Hypothalamus (tissue), 51 donors: ENCODE data around the gene PYDC1.
"Not testable (repeated sequence)": the region's sequence is repeated elsewhere in the genome, so short reads cannot be mapped to it uniquely, and the experiment has no call there.

Source experiments
- DNase-seq, 51 donors: peaks; one replicate each; lab custom pipeline; 2025; lab: John Stamatoyannopoulos, UW

The PYDC1 gene

DNA sequence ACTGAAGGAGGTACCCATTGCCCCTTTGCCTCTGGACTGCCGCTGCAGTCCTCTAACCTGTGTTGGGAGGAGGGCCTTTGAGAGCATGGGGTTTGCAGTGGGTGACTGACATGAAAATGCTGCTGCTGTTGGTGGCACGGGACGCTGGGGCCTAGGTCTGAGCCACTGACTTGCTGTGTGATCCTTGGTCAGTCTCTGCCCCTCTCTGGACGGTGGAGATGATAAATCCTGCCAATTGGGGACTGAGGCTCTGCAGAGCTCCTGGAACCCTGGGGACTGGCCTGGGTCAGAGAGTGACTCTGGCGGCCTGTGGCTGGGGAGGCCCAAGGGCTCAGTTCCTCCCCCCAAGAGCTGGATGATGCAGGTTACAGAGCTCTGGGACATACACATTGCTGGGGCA, 6.1 kb upstream of the PYDC1 start:
- DNase-seq, result no peak

DNA sequence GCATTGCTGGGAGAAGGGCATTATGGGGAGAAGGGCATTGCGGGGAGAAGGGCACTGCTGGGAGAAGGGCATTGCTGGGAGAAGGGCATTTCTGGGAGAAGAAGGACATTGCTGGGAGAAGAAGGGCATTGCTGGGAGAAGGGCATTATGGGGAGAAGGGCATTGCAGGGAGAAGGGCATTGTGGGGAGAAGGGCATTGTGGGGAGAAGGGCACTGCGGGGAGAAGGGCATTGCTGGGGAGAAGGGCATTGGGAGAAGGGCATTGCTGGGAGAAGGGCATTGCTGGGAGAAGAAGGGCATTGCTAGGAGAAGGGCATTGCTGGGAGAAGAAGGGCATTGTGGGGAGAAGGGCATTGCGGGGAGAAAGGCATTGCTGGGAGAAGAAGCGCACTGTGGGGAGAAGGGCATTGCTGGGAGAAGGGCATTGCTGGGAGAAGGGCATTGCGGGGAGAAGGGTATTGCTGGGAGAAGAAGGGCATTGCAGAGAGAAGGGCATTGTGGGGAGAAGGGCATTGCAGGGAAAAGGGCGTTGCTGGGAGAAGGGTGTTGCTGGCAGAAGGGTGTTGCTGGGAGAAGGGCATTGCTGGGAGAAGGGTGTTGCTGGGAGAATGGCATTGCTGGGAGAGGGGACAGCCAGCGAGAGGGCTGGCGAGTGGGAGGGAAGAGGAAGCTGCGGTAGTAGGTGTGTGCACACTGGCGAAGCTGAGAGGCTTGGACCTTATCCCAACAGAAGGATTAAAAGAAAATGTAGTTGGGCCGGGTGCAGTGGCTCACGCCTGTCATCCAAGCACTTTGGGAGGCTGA, 4.6 kb upstream of the PYDC1 start:
- no peak for DNase-seq

DNA sequence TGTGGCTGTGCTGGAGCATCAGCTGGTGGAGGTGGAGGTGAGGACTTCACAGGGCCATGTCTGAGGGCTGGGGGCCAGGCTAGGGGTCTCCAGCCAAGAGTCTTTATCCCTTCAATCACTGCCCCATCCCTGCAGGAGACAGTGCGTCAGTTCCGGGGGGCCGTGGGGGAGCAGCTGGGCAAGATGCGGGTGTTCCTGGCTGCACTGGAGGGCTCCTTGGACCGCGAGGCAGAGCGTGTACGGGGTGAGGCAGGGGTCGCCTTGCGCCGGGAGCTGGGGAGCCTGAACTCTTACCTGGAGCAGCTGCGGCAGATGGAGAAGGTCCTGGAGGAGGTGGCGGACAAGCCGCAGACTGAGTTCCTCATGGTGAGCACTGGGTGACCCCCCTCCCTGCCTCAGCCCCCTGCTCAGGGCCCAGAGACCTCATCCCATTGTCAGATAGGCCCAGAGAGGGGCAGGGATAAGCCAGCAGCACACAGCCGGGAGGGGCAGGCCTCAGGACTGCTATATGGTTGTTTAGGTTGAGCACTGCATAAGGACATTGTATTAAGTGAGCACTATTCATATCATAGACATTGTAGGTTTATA, 2.3 kb upstream of the PYDC1 start:
- no peak for DNase-seq

DNA sequence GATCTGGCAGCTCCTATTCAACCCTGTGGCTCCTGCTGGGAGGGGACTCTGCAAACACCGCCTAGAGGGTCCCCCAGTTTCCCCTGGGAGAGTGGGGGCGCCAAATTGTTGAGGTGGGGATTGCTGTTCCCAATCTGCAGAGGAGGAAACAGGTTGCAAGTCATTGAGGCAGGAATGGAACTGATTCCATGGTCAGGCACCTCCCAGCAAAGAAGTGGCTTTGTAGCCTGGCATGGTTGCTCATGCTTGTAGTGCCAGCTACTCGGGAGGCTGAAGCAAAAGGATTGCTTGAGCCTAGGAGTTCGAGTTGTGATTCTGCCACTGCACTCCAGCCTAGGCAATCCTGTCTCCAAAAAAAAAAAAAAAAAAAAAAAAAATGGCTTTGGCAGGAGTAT, 198 bp upstream of the PYDC1 start:
- no peak for DNase-seq

DNA sequence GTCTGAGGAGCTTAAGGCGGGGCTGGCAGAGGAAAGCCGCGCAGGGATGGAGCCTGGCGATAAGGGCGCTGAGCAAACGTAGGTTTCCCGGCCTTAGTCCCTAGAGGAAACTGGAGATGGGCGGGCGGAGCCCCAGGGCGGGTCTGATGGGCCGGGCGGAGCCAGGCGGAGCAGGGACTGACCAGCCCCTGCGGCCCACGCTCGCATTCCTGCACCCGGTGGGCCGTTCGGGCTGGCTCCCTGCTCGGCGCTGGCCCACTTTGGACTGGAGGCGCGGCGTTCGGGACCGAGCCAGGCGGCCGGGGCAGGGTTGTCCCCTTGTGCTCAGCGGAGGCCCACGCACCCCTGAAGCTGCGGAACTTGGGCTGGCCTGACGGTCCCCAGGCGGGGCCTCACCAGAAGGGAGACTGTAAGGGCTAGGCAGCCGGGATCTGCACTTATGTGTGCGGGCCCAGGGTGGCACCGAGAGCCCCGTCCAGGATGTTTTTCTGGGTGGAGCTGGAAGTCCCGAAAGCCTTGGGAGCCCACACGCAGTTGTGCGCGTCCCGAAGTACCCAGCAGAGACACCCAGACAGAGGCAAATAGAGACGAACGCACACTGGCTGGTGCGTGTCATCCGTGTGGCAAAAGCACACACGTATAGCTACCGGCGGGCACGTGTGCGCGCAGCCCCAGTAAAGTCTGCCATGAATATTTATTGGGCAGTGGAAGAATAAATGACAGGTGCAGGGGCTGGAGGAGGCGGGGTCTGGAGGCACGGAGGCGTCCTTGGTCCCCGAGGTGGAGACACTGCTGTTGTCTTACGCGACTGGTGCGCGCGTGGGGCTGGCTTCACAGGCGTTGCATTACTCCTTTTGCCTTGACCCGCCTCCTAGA, 1.4 kb downstream of the PYDC1 start:
- peak in 2 of 51 donors; percentile 7 to 17 for DNase-seq

DNA sequence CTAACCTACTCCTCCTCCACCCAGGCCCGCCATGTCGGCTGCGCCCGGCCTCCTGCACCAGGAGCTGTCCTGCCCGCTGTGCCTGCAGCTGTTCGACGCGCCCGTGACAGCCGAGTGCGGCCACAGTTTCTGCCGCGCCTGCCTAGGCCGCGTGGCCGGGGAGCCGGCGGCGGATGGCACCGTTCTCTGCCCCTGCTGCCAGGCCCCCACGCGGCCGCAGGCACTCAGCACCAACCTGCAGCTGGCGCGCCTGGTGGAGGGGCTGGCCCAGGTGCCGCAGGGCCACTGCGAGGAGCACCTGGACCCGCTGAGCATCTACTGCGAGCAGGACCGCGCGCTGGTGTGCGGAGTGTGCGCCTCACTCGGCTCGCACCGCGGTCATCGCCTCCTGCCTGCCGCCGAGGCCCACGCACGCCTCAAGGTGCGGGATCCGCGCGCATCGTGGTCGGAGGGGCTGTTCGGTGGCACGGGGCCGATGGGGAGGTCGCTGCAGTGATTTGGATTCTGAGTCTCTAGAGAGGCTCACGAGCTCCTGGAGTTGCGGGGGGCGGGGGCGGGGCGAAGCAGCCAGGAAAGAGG, 2.1 kb downstream of the PYDC1 start:
- DNase-seq, result no peak

DNA sequence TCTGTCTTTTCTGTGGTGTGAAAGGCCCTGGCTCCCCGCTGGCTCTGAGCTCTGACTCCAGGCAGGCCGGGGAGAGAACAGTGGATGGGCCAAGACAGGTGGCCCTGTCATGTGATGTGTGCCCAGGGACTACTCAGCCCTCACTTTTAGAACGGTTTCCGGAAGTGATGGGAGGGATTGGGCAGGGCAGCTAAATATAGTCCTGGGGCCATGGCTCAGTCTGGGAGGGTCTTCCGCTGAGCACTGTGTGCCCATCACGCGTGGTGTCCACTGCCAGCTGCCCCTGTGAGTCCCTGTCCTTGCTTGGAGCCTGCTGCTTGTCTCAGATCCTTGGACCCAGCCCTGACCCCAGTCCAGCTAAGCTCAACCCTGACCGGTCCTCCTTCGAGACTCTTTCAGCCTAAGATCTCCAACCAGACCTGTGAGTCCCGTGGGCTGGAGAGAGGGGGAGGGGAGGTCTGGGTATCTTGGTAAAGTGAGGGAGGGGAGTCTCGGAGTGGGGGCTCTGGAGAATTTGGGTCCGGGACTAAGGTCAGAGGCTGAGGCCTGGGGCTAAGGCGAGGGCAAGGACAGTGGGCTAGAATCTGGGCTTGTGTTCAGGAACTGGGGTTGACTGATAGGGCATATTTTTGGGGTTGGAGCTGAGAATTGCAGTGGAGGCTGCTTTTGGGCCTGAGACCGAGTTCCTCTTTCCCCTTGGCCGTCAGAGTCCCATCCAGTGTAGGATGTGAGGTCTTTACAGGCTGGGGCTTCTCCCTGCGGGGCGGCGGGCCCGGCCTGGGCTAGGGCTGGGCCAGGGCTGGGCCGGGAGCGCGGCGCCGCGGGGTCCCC, 2.8 kb downstream of the PYDC1 start, which contains the start of gene TRIM72:
TSS of gene TRIM72 (plus strand) at position 243 of the 831 bp plus-strand sequence. CDS start 620 bp downstream, outside the sequence.
- DNase-seq, result no peak

DNA sequence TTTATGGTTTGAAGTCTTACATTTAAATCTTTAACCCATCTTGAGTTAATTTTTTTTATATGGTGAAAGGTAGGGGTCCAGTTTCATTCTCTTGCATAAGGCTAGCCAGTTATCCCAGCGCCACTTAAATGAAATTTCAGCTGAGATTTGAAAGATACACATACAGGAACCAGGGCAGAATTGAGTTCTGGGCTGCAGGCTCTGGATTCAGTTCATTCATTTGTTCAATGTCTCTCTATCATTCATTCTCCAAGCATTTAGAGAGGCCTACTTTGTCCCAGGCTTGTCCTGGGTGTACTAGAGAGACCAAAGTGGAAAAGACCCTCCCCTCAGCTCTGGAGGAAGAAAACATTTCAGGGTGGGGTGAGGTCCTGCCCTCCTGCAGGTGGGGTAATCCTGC, 3.6 kb downstream of the PYDC1 start:
- no peak for DNase-seq

DNA sequence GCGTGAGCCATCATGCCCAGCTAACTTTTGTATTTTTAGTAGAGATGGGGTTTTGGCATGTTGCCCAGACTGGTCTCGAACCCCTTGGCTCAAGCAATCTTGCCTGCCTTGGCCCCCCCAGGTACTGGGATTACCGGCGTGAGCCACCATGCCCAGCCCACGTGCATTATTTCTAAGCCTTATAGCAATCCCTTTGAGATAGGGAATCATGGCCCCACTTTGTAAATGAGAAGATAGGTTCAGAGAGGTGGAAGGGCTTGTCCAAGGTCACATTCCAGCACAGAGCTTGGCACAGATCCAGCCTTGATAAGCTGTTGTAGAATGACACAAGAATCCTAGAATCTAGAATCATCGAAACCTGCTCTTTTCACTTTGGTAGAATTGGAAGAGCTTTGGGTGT, 10.2 kb downstream of the PYDC1 start:
- DNase-seq, result no peak

DNA sequence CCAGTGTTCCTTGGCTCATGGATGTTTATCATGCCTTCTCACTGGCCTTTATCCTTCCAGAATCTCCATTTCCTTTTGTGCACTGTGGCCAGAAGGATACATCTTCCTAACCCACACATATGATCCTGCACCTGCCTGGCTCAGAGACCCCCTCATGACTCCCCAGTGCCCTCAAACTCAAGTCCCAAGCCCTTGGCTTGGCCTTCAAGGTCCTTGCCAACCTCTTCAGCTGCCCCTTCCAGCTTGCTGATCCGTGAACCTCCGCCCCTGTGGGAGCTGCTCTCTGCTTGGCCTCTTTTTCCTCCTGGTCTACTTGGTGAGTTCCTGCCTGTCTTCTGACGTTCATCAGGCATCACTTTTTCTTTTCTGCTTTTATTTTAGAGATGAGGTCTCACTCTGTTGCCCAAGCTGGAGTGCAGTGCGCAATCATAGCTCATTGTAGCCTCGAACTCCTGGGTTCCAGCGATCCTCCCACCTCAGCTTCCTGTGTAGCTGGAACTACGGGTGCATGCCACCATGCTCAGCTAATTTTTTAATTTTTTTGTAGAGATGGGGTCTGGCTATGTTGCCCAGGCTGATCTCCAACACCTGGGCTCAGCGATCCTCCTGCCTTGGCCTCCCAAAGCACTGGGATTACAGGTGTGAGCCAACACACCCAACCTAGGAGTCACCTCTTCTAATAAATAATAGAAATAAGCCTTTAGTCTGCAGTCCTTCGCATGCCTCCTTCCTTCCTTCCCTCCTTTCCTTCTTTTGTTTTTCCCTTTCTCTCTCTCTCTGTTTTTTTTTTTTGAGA, 11.9 kb downstream of the PYDC1 start:
- no peak for DNase-seq

DNA sequence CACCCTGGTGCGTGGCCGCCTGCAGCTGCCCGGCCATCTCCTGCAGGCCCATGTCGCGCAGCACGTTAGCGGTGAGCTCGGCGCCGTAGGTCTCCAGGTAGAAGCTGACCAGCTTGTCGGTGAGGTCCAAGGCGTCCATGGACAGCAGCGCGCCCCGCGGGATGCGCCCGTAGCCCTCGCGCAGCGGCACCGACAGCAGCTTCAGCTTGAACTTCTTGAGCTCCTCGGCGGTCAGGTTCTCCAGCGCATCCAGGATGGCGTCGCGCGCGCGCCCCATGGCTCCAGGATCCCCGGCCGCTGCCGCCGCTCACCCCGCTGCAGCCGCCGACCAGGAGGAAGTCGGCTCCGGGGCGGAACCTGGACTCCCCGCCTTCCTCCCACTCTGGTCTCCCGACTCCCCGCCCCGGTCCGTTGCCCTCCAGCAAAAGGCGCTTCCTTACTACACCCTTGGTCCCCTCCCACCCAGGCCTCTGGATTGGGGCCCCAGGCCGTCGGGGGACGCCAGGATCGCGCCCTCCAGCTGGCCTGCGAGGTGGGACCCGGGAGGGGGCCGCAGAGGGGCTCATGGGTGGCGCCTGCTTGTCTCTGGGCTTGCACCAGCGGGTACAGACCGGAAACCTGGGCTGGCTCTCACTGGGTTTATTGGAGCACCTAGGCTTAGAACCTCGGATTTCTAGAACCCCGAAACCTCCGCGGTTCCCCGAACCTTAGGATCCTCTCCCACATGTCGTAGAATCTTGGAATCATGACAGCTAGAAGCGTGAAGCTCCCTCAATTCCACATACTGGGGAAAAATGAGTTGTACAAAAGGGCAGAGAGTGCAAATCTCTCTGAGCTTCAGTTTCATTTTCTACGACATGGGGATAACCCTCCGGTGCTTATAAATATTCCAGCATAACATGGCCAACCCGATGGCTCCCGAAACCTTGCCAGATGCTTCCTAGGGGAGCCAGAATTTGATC, 14.2 kb downstream of the PYDC1 start, which contains the start of gene PYCARD:
TSS of gene PYCARD (minus strand) at position 347 of the 962 bp plus-strand sequence. CDS start at position 277, 70 bp downstream.
- DNase-seq, result peak in 4 of 51 donors; percentile 12 to 35 (median 22)

DNA sequence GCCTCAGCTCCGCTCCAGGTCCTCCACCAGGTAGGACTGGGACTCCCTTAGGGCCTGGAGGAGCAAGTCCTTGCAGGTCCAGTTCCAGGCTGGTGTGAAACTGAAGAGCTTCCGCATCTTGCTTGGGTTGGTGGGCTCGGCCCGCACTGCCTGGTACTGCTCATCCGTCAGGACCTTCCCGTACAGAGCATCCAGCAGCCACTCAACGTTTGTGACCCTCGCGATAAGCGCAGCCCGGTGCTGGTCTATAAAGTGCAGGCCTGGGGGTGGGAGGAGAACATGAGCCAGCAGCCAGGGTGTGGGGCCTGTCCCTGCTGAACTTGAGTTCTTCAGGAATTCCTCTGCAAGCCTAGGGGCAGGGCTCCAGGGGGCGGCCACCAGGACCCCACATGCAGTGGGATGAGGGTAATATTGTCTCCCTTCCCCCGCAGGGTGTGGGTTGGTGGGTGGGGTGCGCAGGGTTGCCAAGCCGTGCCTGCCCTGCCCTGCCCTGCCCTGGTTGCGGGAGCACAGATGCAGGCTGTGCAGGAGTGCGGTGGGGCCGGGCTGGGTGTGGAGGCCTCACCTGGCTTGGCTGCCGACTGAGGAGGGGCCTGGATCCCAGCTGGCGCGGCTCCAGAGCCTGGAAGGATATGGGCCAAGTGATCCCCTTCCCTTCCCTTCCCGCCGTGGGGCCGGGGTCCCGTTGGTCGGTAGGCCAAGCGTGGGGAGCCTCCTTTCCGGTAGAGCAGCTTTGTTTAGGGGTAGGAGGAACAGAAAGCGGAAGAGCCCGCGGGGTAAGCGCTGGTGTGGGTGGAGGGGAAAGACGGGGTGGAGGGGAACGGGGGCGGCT, 15.1 kb downstream of the PYDC1 start:
- DNase-seq, result peak in 6 of 51 donors; percentile 8 to 49 (median 34)

DNA sequence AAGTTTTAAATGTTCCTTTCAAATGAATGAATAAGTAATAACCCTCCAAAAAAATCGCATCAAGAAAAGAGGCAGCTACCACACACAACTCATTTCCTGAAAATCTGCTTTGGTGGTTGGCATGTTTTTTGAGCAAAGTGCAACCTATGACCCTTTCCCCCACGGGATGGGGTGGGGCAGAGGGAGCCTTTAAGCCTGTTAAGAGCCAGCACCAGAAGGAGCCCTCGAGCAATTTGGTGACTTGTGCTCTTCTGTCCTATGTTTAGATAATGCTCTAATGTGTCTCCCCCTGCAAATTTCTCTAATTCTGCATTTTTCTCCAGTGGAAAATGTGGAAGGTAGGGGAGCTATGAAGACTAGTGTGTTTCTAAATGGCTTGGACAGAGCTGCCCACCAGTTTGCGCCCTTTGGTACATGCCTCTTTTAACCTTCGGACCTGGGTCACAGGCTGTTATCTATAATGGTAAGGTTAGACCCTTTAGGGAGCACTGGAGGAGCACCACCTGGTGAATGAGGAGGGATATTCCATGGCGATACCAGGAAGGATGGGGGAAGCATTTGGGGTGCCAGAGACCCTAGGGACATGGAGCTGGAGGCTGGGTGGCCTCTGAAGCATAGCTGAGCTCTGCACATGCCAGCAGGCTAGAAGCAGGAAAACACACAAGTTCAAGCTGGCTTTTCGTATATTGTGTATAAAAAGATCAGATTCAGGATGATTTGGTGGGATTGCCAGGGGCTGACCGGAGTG, 15.9 kb downstream of the PYDC1 start:
- no peak for DNase-seq

DNA sequence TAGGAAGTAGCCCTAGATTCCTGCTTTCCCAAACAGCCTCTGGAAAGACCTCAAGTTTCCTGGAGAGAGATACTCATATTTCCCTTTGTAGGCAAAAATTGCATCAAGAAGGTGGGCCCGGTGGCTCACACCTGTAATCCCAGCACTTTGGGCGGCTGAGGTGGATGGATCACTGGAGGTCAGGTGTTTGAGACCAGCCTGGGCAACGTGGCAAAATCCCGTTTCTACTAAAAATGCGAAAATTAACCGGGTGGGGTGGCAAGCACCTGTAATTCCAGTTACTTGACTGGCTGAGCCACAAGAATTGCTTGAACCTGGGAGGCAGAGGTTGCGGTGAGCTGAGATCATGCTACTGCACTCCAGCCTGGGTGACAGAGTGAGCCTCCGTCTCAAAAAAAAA, 16.8 kb downstream of the PYDC1 start:
- DNase-seq, result not testable (repeated sequence)

DNA sequence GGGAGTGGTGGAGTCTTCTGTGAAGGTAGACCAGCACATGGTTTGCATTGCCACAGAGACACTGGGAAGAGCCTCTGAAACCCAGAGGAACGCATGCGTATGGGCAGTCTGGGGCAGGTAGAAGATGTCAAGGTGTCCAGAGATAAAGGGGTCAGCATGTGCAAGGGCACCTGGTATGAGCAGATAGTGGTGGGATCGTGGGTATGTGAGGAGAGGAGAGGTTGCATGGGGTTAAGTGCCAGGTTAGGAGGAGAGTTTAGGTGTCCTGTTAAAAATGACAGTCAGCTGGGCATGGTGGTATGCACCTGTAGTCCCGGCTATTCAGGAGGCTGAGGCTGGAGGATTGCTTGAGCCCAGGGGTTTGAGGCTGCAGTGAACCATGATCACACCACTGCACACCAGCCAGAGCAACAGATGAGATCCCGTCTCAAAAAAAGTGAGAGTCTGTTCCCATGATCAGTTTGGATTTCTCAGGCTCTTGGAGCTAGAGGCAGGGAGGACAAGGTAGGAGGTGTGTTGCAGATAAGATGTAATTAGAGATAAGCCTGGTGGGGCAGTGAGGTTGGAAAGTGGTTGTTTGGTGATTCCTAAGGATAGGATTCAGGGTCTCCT, 17.4 kb downstream of the PYDC1 start:
- no peak for DNase-seq
